ENCODE results near the gene ZNF586. TPM values are rescaled to one million over a fixed set of nuclear protein-coding genes. Genes with fewer than 3 reads are reported as not detected.

The ZNF586 gene
- total RNA-seq = 13.9 and 16.2 TPM in 2 replicates

GRCh38 chr19:57769345-57770131 is at the start of gene ZNF586:
ZNF586 (plus strand) TSS chr19:57769676; CDS start chr19:57769843, 167 bp downstream.

GRCh38 chr19:57746580-57747471 is 22.6 kb upstream of the ZNF586 start, which contains the start of gene ZNF776:
ZNF776 (plus strand) TSS chr19:57746815; CDS start chr19:57747059, 244 bp downstream.

GRCh38 chr19:57814505-57815246 is 45.2 kb downstream of the ZNF586 start, which contains the start of gene ZNF552:
ZNF552 (minus strand) TSS chr19:57814913; CDS start chr19:57814743, 170 bp downstream.

GRCh38 chr19:57830071-57830602 is 60.7 kb downstream of the ZNF586 start, which contains the start of gene ZNF587B:
ZNF587B (plus strand) TSS chr19:57830299; CDS start chr19:57830529, 230 bp downstream.

Other genes starting within 250 kb of the ZNF586 start
- 5.8 and 6.2 TPM in 2 replicates for gene ZNF549, start 242.3 kb upstream of the ZNF586 start, total RNA-seq
- 6.9 and 9.1 TPM in 2 replicates for gene ZNF550, start 209.8 kb upstream of the ZNF586 start, total RNA-seq
- 5.2 and 6.1 TPM in 2 replicates for gene ZNF416, start 190.8 kb upstream of the ZNF586 start, total RNA-seq
- gene ZIK1, start 185.5 kb upstream of the ZNF586 start, total RNA-seq = 7.6 and 12.0 TPM in 2 replicates
- 3.6 and 4.2 TPM in 2 replicates for gene ZNF530, start 169.8 kb upstream of the ZNF586 start, total RNA-seq
- 18.3 and 18.9 TPM in 2 replicates for gene ZNF134, start 155.4 kb upstream of the ZNF586 start, total RNA-seq
- gene ZNF211, start 136.5 kb upstream of the ZNF586 start, total RNA-seq = 10.2 and 11.8 TPM in 2 replicates
- not detected in 2 replicates for gene ZSCAN4, start 100.7 kb upstream of the ZNF586 start, total RNA-seq
- 4.8 and 8.2 TPM in 2 replicates for gene ZNF551, start 87.7 kb upstream of the ZNF586 start, total RNA-seq
- gene ZNF154, start 60.5 kb upstream of the ZNF586 start, total RNA-seq = 5.4 and 7.1 TPM in 2 replicates
- gene ZNF671, start 42.1 kb upstream of the ZNF586 start, total RNA-seq = 11.9 and 13.2 TPM in 2 replicates
- 14.5 and 15.6 TPM in 2 replicates for gene ZNF776, start 22.9 kb upstream of the ZNF586 start, total RNA-seq
- 3.2 and 4.7 TPM in 2 replicates for gene ZNF552, start 45.2 kb downstream of the ZNF586 start, total RNA-seq
- gene ZNF587B, start 60.6 kb downstream of the ZNF586 start, total RNA-seq = 20.8 and 22.9 TPM in 2 replicates
- 19.3 and 20.5 TPM in 2 replicates for gene ZNF587, start 80.2 kb downstream of the ZNF586 start, total RNA-seq
- 6.9 and 7.3 TPM in 2 replicates for gene ZNF814, start 119.4 kb downstream of the ZNF586 start, total RNA-seq
- gene ZNF417, start 146.9 kb downstream of the ZNF586 start, total RNA-seq = 20.7 and 21.4 TPM in 2 replicates
- gene ZNF418, start 165.7 kb downstream of the ZNF586 start, total RNA-seq = 7.8 and 8.0 TPM in 2 replicates
- 6.2 and 6.3 TPM in 2 replicates for gene ZNF256, start 178.0 kb downstream of the ZNF586 start, total RNA-seq
- 0.25 and 0.53 TPM in 2 replicates for gene C19orf18, start 204.9 kb downstream of the ZNF586 start, total RNA-seq
- 9.0 and 10.7 TPM in 2 replicates for gene ZNF606, start 233.1 kb downstream of the ZNF586 start, total RNA-seq

Data from aortic smooth muscle cell (primary cell).